ENCODE results near the gene ATP5F1D.

DNA sequence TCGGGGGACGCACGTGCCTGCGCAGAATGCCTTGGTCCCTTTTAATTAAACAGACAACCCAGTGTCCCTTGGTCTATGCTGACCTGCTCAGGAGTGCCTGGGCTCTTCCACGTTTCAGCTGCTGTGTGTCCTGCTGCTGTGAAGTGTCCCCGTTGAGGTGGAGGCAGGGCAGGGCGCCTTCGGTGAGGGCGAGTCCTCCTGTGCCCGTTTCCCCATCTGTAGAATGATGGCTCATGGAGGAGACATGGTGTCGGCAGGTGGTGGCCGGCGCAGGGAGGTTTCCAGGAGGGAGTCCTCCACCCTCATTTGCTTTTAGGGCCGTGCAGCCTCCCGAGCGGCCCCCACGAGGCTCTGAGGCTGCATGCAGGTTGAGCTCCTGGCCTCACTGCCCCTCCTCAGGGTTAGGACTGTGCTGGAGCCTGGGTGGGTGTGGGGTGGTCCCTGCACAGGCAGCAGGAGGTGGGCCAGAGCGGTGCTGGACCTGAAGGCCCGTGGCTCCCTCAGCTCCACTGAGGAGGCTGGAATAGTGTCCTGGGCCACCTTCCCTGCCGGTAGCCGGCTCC lies 27.2 kb upstream of the ATP5F1D start:
- TF ChIP-seq, protein P1, sequence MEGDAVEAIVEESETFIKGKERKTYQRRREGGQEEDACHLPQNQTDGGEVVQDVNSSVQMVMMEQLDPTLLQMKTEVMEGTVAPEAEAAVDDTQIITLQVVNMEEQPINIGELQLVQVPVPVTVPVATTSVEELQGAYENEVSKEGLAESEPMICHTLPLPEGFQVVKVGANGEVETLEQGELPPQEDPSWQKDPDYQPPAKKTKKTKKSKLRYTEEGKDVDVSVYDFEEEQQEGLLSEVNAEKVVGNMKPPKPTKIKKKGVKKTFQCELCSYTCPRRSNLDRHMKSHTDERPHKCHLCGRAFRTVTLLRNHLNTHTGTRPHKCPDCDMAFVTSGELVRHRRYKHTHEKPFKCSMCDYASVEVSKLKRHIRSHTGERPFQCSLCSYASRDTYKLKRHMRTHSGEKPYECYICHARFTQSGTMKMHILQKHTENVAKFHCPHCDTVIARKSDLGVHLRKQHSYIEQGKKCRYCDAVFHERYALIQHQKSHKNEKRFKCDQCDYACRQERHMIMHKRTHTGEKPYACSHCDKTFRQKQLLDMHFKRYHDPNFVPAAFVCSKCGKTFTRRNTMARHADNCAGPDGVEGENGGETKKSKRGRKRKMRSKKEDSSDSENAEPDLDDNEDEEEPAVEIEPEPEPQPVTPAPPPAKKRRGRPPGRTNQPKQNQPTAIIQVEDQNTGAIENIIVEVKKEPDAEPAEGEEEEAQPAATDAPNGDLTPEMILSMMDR (IDR thresholded peaks at IDR 0.05): no peak
- no peak for TF ChIP-seq POLR2A (IDR thresholded peaks at IDR 0.05)

Measured in upper lobe of left lung (tissue), 4 donors.